Spleen (tissue), 11 donors: ENCODE measurements around the gene BEND7. TPM values are rescaled to one million over a fixed set of nuclear protein-coding genes. Genes with fewer than 3 reads are reported as not detected.

Experiments used
- DNase-seq: peaks from one replicate; pipeline ENCODE4 v3.0.0-alpha.2; 2020
- H3K27ac ChIP-seq, 8 donors: fragments of 200-600 bp; sonication (generic) in 7 of 8; 1 replicate in 4 of 8; 2 replicates in 4 of 8; pipeline versions ENCODE4 v1.5.0 to v1.8.0; 2016 to 2021; ENCODE audit warnings: inconsistent platforms in 4 of 8, mild to moderate bottlenecking in 4 of 8, moderate library complexity in 1 of 8
- H3K27me3 ChIP-seq, 7 donors: fragments of 200-600 bp; sonication (generic) in 6 of 7; replicated peaks in 1 of 7; 1 replicate in 4 of 7; 2 replicates in 3 of 7; pipeline versions ENCODE4 v1.5.0 to v1.8.0; 2016 to 2021; ENCODE audit warnings: inconsistent platforms in 3 of 7, mild to moderate bottlenecking in 1 of 7
- H3K36me3 ChIP-seq, 6 donors: fragments of 200-600 bp; sonication (generic) in 5 of 6; 1 replicate in 4 of 6; 2 replicates in 2 of 6; pipeline versions ENCODE4 v1.5.0 to v1.8.0; 2016 to 2021; ENCODE audit warnings: inconsistent platforms in 2 of 6
- H3K4me1 ChIP-seq, 6 donors: fragments of 200-600 bp; sonication (generic) in 5 of 6; 1 replicate in 3 of 6; 2 replicates in 3 of 6; pipeline versions ENCODE4 v1.5.0 to v1.8.0; 2016 to 2021; ENCODE audit warnings: inconsistent platforms in 3 of 6
- H3K4me3 ChIP-seq, 8 donors: fragments of 200-600 bp; sonication (generic) in 7 of 8; 1 replicate in 4 of 8; 2 replicates in 4 of 8; pipeline versions ENCODE4 v1.5.0 to v1.8.0; 2016 to 2021; ENCODE audit warnings: inconsistent platforms in 4 of 8, mild to moderate bottlenecking in 4 of 8, moderate library complexity in 2 of 8
- H3K9me3 ChIP-seq, 8 donors: fragments of 200-600 bp; sonication (generic) in 7 of 8; 1 replicate in 4 of 8; 2 replicates in 4 of 8; pipeline versions ENCODE4 v1.5.0 to v1.8.0; 2016 to 2021; ENCODE audit warnings: inconsistent platforms in 4 of 8
- POLR2A ChIP-seq, 3 donors: fragments of 450-650 bp; IDR thresholded peaks; one replicate each; pipeline ENCODE4 v1.5.1; 2017; ENCODE audit warnings: antibody characterized with exemption in 3 of 3, mild to moderate bottlenecking in 1 of 3
- POLR2AphosphoS5 ChIP-seq, 3 donors: sonication (generic); formaldehyde crosslinking; IDR thresholded peaks; one replicate each; pipeline ENCODE4 v1.5.1; 2017; ENCODE audit warnings: antibody characterized with exemption in 3 of 3
- WGBS, 5 donors: extraction: QIAGEN DNeasy Blood & Tissue Kit in 3 of 5; methylation state at CpG; one replicate each; pipeline versions ENCODE4 v1.1.5 to v1.1.7; 2013 to 2018; 5-methylcytosine and 5-hydroxymethylcytosine counted together
- intact Hi-C: fragments of 100-400 bp; cut with DNase I; formaldehyde crosslinking; loops from one replicate; pipeline ENCODE4 v1.15.0; 2023; ENCODE audit warnings: low total_unique reads
- polyA plus RNA-seq, 3 donors: library from polyadenylated mRNA; stranded (reverse); fragments of 200-250 nt; gene quantifications; one replicate each; pipeline ENCODE4 v1.2.1, GENCODE V29; 2013
- total RNA-seq, 7 donors: library from RNA; depleted of rRNA in 3 of 7; stranded (reverse); fragments of >200 nt in 3 of 7; fragmentation: NEBNext Ultra II Directional in 4 of 7; extraction: Animal tissue kit (Norgen Biotek cat#: 25700) in 4 of 7; gene quantifications; one replicate each; pipeline versions ENCODE4 v1.1.0 to v1.2.1, GENCODE V29; 2016 to 2021
- TF ChIP-seq, protein P1 (sequence below), 11 experiments: fragments of 200-600 bp in 7 of 11; fragments of 450-650 bp in 4 of 11; sonication (generic) in 4 of 11; IDR thresholded peaks in 8 of 11; conservative IDR thresholded peaks in 3 of 11; 1 replicate in 7 of 11; 2 replicates in 4 of 11; pipeline versions ENCODE4 v1.4.0 to v1.8.0; 2016 to 2021; ENCODE audit warnings: antibody characterized with exemption in 11 of 11, inconsistent platforms in 4 of 11, mild to moderate bottlenecking in 1 of 11
- donor health status: healthy with polysubstance abuse.
- donor health status: DM: no; HTN: no; CAD: no; lungs with moderate emphysema.
- donor health status: DM: no; HTN: no; CAD: no.
- donor health status: Bipolar disorder and iron deficiency.
- donor health status: healthy.
- donor health status: DM: no; HTN: no; CAD: no.
- donor health status: DM: yes; HTN: yes; CAD: no.

BEND7 gene
- total and polyA plus RNA-seq, 10 donors, result 0.93 to 20.2 (median 10.6) TPM

DNA sequence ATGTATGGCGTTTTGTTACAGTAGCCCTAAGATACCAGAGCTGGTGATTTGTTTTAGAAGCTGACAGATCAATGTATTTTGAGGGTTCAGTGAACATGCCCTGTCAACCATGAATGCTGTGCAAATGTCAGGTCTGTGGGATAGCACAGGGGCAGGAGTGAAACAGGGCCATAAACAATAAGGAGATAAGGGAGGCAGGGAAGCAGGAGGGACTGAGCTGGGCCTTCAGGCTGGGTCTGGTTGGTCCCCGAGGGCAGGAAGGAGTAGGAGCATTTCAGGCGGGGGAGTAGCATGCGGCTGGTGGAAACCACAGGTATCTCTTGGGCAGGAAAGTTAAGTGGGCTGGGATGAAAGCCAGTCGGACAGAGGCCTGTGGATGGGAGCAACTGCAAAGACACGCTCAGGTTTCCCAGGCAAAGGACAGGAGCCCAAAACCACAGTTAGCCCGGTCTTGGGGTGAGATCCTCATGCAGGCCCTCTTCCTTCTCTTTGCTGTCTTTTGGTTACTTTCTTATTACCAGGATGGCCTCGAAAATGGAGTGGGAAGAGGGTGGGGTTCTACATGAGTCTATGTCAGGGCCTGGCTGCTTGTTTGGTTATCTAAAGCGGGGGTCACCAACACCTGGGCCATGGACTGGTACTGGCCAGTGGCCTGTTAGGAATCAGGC, 111.2 kb downstream of the BEND7 start:
- Histone ChIP-seq H3K27ac (no peak overlapping the region), H3K27me3 (no peaks in the 10 kb centered on the region), H3K4me1 (peaks cover 0 to 4% (median 0%) of the 10 kb centered on the region in 6 donors), H3K9me3 (peaks cover 0 to 25% (median 14%) of the 10 kb centered on the region in 8 donors), H3K4me3 (no peak overlapping the region), H3K36me3 (no peaks in the 10 kb centered on the region)
- no peak for DNase-seq
- intact Hi-C loops, result no loop called here
- 77 to 88% (median 84%) methylated on average over 9 of the region's 9 CpGs for WGBS, 5 donors
- TF ChIP-seq POLR2AphosphoS5 (IDR thresholded peaks at IDR 0.05) (no peak), POLR2A (IDR thresholded peaks at IDR 0.05) (no peak)
- TF ChIP-seq, protein P1, sequence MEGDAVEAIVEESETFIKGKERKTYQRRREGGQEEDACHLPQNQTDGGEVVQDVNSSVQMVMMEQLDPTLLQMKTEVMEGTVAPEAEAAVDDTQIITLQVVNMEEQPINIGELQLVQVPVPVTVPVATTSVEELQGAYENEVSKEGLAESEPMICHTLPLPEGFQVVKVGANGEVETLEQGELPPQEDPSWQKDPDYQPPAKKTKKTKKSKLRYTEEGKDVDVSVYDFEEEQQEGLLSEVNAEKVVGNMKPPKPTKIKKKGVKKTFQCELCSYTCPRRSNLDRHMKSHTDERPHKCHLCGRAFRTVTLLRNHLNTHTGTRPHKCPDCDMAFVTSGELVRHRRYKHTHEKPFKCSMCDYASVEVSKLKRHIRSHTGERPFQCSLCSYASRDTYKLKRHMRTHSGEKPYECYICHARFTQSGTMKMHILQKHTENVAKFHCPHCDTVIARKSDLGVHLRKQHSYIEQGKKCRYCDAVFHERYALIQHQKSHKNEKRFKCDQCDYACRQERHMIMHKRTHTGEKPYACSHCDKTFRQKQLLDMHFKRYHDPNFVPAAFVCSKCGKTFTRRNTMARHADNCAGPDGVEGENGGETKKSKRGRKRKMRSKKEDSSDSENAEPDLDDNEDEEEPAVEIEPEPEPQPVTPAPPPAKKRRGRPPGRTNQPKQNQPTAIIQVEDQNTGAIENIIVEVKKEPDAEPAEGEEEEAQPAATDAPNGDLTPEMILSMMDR (IDR thresholded peaks at IDR 0.05 in 8 of 11, conservative IDR thresholded peaks at IDR 0.05 in 3 of 11), result no peak

GRCh38 chr10:13416760-13417159, 112.1 kb downstream of the BEND7 start:
- TF ChIP-seq POLR2AphosphoS5 (IDR thresholded peaks at IDR 0.05), result no peak
- TF ChIP-seq, protein P1 (IDR thresholded peaks at IDR 0.05 in 8 of 11, conservative IDR thresholded peaks at IDR 0.05 in 3 of 11), result no peak
- TF ChIP-seq POLR2A (IDR thresholded peaks at IDR 0.05), result no peak
- Histone ChIP-seq H3K27ac (no peak overlapping the region), H3K36me3 (no peaks in the 10 kb centered on the region), H3K4me3 (no peak overlapping the region), H3K27me3 (no peaks in the 10 kb centered on the region), H3K9me3 (peaks cover 0 to 25% (median 14%) of the 10 kb centered on the region in 8 donors), H3K4me1 (peaks cover 0 to 4% (median 0%) of the 10 kb centered on the region in 6 donors)
- WGBS, 5 donors, result 68 to 79% (median 69%) methylated on average over 2 of the region's 2 CpGs
- no peak for DNase-seq
- intact Hi-C loops, result no loop called here

GRCh38 chr10:13414855-13415254, 114.0 kb downstream of the BEND7 start:
- no peaks in the 10 kb centered on the region for H3K36me3 ChIP-seq
- H3K9me3 ChIP-seq, result peaks cover 0 to 25% (median 14%) of the 10 kb centered on the region in 8 donors
- peaks cover 0 to 5% (median 0%) of the 10 kb centered on the region in 7 donors for H3K27me3 ChIP-seq
- peaks cover 0 to 4% (median 0%) of the 10 kb centered on the region in 6 donors for H3K4me1 ChIP-seq
- 70 to 91% (median 81%) methylated on average over 2 of the region's 2 CpGs for WGBS, 5 donors
- intact Hi-C loops, result no loop called here
- TF ChIP-seq POLR2AphosphoS5 (IDR thresholded peaks at IDR 0.05), result no peak
- no peak overlapping the region for H3K27ac ChIP-seq
- H3K4me3 ChIP-seq, result no peak overlapping the region
- no peak for DNase-seq

DNA sequence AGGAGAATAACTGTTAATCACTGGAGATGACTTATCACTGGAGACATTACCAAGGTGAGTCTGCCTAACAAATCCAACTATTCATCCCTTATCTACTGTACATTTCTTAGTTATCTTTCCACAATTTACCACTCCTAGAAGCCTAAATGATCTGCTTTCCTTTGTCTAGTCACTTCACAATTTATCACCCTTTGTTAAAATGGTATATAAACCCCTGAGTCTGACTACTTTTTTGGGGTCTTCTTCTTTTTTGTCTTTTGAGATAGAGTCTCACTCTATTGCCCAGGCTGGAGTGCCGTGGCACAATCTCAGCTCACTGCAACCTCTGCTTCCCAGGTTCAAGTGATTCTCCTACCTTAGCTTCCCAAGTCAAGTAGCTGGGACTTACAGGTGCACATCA, 114.7 kb downstream of the BEND7 start:
- intact Hi-C loops, result no loop called here
- DNase-seq, result no peak
- H3K27me3 ChIP-seq, result peaks cover 0 to 5% (median 0%) of the 10 kb centered on the region in 7 donors
- peaks cover 0 to 25% (median 14%) of the 10 kb centered on the region in 8 donors for H3K9me3 ChIP-seq
- no peaks in the 10 kb centered on the region for H3K36me3 ChIP-seq
- TF ChIP-seq POLR2AphosphoS5 (IDR thresholded peaks at IDR 0.05) (no peak), POLR2A (IDR thresholded peaks at IDR 0.05) (no peak)
- TF ChIP-seq, protein P1 (IDR thresholded peaks at IDR 0.05 in 8 of 11, conservative IDR thresholded peaks at IDR 0.05 in 3 of 11), result no peak
- peaks cover 0 to 4% (median 0%) of the 10 kb centered on the region in 6 donors for H3K4me1 ChIP-seq
- WGBS, 5 donors, result 81 to 95% (median 91%) methylated on average over 1 of the region's 1 CpG
- no peak overlapping the region for H3K4me3 ChIP-seq
- no peak overlapping the region for H3K27ac ChIP-seq
